Esophagus muscularis mucosa (tissue), 3 donors: Measurements from ENCODE around the gene UBR2.

Experiments used
- EP300 ChIP-seq: sonication (generic); formaldehyde crosslinking; IDR thresholded peaks from one replicate; pipeline ENCODE4 v1.6.1; 2017; ENCODE audit warnings: antibody characterized with exemption
- TF ChIP-seq, protein P1 (sequence below), 3 experiments: fragments of 200-600 bp in 2 of 3; fragments of 450-650 bp in 1 of 3; sonication (generic) in 2 of 3; IDR thresholded peaks; one replicate each; pipeline ENCODE4 v1.5.1; 2017 to 2019; ENCODE audit warnings: antibody characterized with exemption in 3 of 3, mild to moderate bottlenecking in 2 of 3, moderate library complexity in 1 of 3

DNA sequence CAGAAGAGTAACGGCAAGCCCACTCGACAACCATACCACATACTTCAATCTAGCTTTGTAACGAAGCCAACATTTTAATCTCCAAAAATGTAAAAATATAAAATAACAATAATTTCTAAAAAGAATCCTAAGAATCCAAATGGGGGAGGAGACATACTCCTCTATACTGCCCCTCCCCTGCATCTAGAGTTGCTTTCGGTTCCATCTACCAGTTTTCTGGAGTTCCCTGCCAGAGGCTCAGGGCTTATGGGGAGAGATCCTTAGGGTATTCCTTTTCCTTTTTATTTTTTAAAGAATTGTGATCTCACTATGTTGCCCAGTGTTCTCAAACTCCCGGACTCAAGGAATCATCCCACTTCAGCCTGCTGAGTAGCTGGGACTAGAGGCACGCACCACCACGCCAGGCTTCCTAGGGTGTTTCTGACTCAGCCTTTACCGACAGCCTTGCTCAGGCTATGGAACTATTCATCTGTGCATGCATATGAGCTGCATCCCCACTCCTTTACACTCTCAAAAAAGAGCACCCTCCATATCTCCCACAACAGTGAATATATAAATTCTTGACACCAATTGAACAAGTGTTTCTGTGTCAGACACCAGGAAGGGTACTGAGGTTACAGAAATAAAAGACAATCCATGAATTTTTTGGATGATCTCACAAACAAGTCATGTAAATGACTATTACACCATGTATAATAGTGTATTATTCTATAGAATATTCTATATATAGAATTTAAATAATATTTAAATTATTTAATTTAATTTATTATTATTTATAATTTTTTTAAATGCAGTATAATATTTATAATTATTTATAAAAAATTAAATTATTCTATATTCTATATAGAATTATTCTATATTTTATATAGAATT lies 40.7 kb upstream of the UBR2 start:
- TF ChIP-seq, protein P1, sequence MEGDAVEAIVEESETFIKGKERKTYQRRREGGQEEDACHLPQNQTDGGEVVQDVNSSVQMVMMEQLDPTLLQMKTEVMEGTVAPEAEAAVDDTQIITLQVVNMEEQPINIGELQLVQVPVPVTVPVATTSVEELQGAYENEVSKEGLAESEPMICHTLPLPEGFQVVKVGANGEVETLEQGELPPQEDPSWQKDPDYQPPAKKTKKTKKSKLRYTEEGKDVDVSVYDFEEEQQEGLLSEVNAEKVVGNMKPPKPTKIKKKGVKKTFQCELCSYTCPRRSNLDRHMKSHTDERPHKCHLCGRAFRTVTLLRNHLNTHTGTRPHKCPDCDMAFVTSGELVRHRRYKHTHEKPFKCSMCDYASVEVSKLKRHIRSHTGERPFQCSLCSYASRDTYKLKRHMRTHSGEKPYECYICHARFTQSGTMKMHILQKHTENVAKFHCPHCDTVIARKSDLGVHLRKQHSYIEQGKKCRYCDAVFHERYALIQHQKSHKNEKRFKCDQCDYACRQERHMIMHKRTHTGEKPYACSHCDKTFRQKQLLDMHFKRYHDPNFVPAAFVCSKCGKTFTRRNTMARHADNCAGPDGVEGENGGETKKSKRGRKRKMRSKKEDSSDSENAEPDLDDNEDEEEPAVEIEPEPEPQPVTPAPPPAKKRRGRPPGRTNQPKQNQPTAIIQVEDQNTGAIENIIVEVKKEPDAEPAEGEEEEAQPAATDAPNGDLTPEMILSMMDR (IDR thresholded peaks at IDR 0.05), result no peak
- TF ChIP-seq EP300, result no peak
